Liver (tissue), 9 donors: ENCODE results near the gene CAPNS2. TPM values are rescaled to one million over a fixed set of nuclear protein-coding genes. Genes with fewer than 3 reads are reported as not detected.

Source experiments
- DNase-seq: peaks from one replicate; pipeline ENCODE4 v3.0.0-alpha.2; 2017; ENCODE audit warnings: low spot score
- H3K27ac ChIP-seq, 2 donors: one replicate each; pipeline ENCODE4 v1.7.0; 2013; ENCODE audit warnings: inconsistent platforms in 2 of 2, low read length in 2 of 2, control low read depth in 1 of 2, low read depth in 1 of 2, mild to moderate bottlenecking in 1 of 2
- H3K27me3 ChIP-seq, 4 donors: one replicate each; pipeline versions ENCODE4 v1.6.1 to v1.7.0; 2013; ENCODE audit warnings: low read length in 3 of 4, inconsistent platforms in 1 of 4, mild to moderate bottlenecking in 1 of 4, moderate library complexity in 1 of 4; ENCODE audit not compliant: control insufficient read depth in 4 of 4, insufficient read depth in 4 of 4
- H3K36me3 ChIP-seq, 4 donors: one replicate each; pipeline versions ENCODE4 v1.6.1 to v1.7.0; 2013; ENCODE audit warnings: low read length in 3 of 4, mild to moderate bottlenecking in 3 of 4, low read depth in 1 of 4, moderate library complexity in 1 of 4; ENCODE audit not compliant: control insufficient read depth in 4 of 4, insufficient read depth in 3 of 4
- H3K4me1 ChIP-seq, 4 donors: one replicate each; pipeline versions ENCODE4 v1.6.1 to v1.7.0; 2013; ENCODE audit warnings: low read length in 3 of 4, mild to moderate bottlenecking in 3 of 4, moderate library complexity in 1 of 4; ENCODE audit not compliant: control insufficient read depth in 4 of 4, insufficient read depth in 4 of 4
- H3K4me3 ChIP-seq, 3 donors: one replicate each; pipeline versions ENCODE4 v1.6.1 to v1.7.0; 2013; ENCODE audit warnings: low read length in 3 of 3, control low read depth in 1 of 3, low read depth in 1 of 3, mild to moderate bottlenecking in 1 of 3
- H3K9ac ChIP-seq, 2 donors: one replicate each; pipeline ENCODE4 v1.7.0; 2013; ENCODE audit warnings: low read length in 2 of 2, mild to moderate bottlenecking in 2 of 2, moderate library complexity in 2 of 2, control low read depth in 1 of 2, low read depth in 1 of 2
- H3K9me3 ChIP-seq, 4 donors: one replicate each; pipeline versions ENCODE4 v1.6.1 to v1.7.0; 2013; ENCODE audit warnings: low read length in 3 of 4; ENCODE audit not compliant: control insufficient read depth in 4 of 4
- EGR1 ChIP-seq, 2 donors: IDR thresholded peaks; 2 replicates each; pipeline ENCODE4 v1.6.1; 2016 to 2018; ENCODE audit warnings: antibody characterized with exemption in 2 of 2, low read depth in 2 of 2
- FOXA1 ChIP-seq: IDR thresholded peaks from 2 replicates; pipeline ENCODE4 v1.6.1; 2016; ENCODE audit warnings: antibody characterized with exemption
- FOXA2 ChIP-seq: IDR thresholded peaks from 2 replicates; pipeline ENCODE4 v1.6.1; 2016; ENCODE audit warnings: antibody characterized with exemption
- GABPA ChIP-seq, 2 donors: IDR thresholded peaks in 1 of 2; conservative IDR thresholded peaks in 1 of 2; 2 replicates each; pipeline ENCODE4 v1.6.1; 2016; ENCODE audit warnings: antibody characterized with exemption in 2 of 2, mild to moderate bottlenecking in 1 of 2, moderate library complexity in 1 of 2
- HNF4A ChIP-seq, 2 donors: conservative IDR thresholded peaks; 2 replicates each; pipeline ENCODE4 v1.6.1; 2016; ENCODE audit warnings: antibody characterized with exemption in 2 of 2, mild to moderate bottlenecking in 2 of 2
- HNF4G ChIP-seq: IDR thresholded peaks from 2 replicates; pipeline ENCODE4 v1.6.1; 2016; ENCODE audit warnings: antibody characterized with exemption
- JUND ChIP-seq, 2 donors: IDR thresholded peaks; 2 replicates each; pipeline ENCODE4 v1.6.1; 2016; ENCODE audit warnings: antibody characterized with exemption in 2 of 2
- NR2F2 ChIP-seq: IDR thresholded peaks from 2 replicates; pipeline ENCODE4 v1.6.1; 2016; ENCODE audit warnings: antibody characterized with exemption
- RAD21 ChIP-seq, 2 donors: IDR thresholded peaks; 2 replicates each; pipeline ENCODE4 v1.6.1; 2016; ENCODE audit warnings: antibody characterized with exemption in 2 of 2, mild to moderate bottlenecking in 2 of 2
- RXRA ChIP-seq, 2 donors: IDR thresholded peaks; 2 replicates each; pipeline ENCODE4 v1.6.1; 2017 to 2018; ENCODE audit warnings: antibody characterized with exemption in 2 of 2, mild to moderate bottlenecking in 1 of 2
- SP1 ChIP-seq: IDR thresholded peaks from 2 replicates; pipeline ENCODE4 v1.6.1; 2018; ENCODE audit warnings: antibody characterized with exemption, mild to moderate bottlenecking
- TAF1 ChIP-seq: conservative IDR thresholded peaks from 2 replicates; pipeline ENCODE4 v1.6.1; 2016; ENCODE audit warnings: antibody characterized with exemption, mild to moderate bottlenecking
- YY1 ChIP-seq: IDR thresholded peaks from 2 replicates; pipeline ENCODE4 v1.6.1; 2016; ENCODE audit warnings: antibody characterized with exemption, mild to moderate bottlenecking
- WGBS: extraction: QIAGEN DNeasy Blood & Tissue Kit; methylation state at CpG from one replicate; pipeline ENCODE4 v1.1.7; 2013; 5-methylcytosine and 5-hydroxymethylcytosine counted together
- polyA plus RNA-seq, 2 donors: library from polyadenylated mRNA; stranded (reverse) in 1 of 2; unstranded in 1 of 2; fragments of 200-250 nt in 1 of 2; fragments of >200 nt in 1 of 2; fragmentation: Nextera tagmentation in 1 of 2; extraction: Ambion mirVana in 1 of 2; gene quantifications; one replicate each; pipeline versions ENCODE4 v1.2.1 to v1.2.3, GENCODE V29; 2013 to 2015
- total RNA-seq, 2 donors: library from RNA; depleted of rRNA; stranded (reverse); fragments of >200 nt; gene quantifications; one replicate each; pipeline ENCODE4 v1.2.3, GENCODE V29; 2014
- TF ChIP-seq, protein P1 (sequence below): IDR thresholded peaks from 2 replicates; pipeline ENCODE4 v1.6.1; 2016; ENCODE audit warnings: antibody characterized with exemption
- TF ChIP-seq, protein P2 (sequence below): IDR thresholded peaks from 2 replicates; pipeline ENCODE4 v1.6.1; 2016; ENCODE audit warnings: antibody characterized with exemption
- TF ChIP-seq, protein P3 (sequence below): fragments of 150-350 bp; IDR thresholded peaks from 2 replicates; pipeline ENCODE4 v1.5.1; 2017; ENCODE audit warnings: improper control_type of control experiment, low read depth, low read length; ENCODE audit not compliant: missing input control
- TF ChIP-seq, protein P4 (sequence below): IDR thresholded peaks from 2 replicates; pipeline ENCODE4 v1.6.1; 2016; ENCODE audit warnings: antibody characterized with exemption
- TF ChIP-seq, protein P5 (sequence below): IDR thresholded peaks from 2 replicates; pipeline ENCODE4 v1.6.1; 2016; ENCODE audit warnings: antibody characterized with exemption, mild to moderate bottlenecking
- donor health status: healthy.
- donor health status: healthy.
- donor health status: healthy.
- donor health status: healthy.
- donor health status: healthy.

Gene CAPNS2
- total and polyA plus RNA-seq, 4 donors, result 0.33 to 0.42 TPM; not detected in 2

DNA sequence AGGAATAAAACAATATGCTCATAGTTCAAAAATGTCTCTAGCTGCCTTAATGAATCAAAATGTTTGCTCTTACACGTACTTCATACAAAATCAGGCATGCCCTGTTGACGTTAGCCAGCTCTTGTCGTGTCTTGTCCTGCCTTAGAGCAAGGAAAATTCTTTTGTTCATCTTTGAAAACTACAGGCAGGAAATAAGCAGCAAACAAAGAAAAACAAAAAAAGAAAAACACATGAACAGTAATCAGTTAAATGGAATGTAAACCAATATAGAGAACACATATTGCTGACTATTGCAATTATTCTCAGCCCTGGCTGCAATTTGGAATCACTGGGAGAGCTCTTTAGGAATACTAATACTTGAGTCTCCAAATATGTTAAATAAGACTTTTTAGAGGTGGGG, 1.7 kb downstream of the CAPNS2 start:
- Histone ChIP-seq H3K4me3 (no peak overlapping the region), H3K36me3 (no peaks in the 10 kb centered on the region), H3K27ac (no peak overlapping the region), H3K4me1 (no peaks in the 10 kb centered on the region), H3K27me3 (peaks cover 0 to 2% (median 0%) of the 10 kb centered on the region in 4 donors), H3K9me3 (no peaks in the 10 kb centered on the region), H3K9ac (no peak overlapping the region)
- no peak for TF ChIP-seq JUND (IDR thresholded peaks at IDR 0.05)
- no peak for TF ChIP-seq RXRA (IDR thresholded peaks at IDR 0.05)
- no peak for TF ChIP-seq TAF1
- TF ChIP-seq HNF4G, result no peak
- TF ChIP-seq, protein P1, sequence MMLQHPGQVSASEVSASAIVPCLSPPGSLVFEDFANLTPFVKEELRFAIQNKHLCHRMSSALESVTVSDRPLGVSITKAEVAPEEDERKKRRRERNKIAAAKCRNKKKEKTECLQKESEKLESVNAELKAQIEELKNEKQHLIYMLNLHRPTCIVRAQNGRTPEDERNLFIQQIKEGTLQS, result no peak
- no peak for TF ChIP-seq NR2F2
- no peak for TF ChIP-seq FOXA1
- TF ChIP-seq, protein P2, sequence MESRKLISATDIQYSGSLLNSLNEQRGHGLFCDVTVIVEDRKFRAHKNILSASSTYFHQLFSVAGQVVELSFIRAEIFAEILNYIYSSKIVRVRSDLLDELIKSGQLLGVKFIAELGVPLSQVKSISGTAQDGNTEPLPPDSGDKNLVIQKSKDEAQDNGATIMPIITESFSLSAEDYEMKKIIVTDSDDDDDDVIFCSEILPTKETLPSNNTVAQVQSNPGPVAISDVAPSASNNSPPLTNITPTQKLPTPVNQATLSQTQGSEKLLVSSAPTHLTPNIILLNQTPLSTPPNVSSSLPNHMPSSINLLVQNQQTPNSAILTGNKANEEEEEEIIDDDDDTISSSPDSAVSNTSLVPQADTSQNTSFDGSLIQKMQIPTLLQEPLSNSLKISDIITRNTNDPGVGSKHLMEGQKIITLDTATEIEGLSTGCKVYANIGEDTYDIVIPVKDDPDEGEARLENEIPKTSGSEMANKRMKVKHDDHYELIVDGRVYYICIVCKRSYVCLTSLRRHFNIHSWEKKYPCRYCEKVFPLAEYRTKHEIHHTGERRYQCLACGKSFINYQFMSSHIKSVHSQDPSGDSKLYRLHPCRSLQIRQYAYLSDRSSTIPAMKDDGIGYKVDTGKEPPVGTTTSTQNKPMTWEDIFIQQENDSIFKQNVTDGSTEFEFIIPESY, result no peak
- no peak for TF ChIP-seq FOXA2
- no peak for TF ChIP-seq HNF4A (conservative IDR thresholded peaks at IDR 0.05)
- TF ChIP-seq RAD21 (IDR thresholded peaks at IDR 0.05), result no peak
- no peak for TF ChIP-seq GABPA (IDR thresholded peaks at IDR 0.05 in 1 of 2, conservative IDR thresholded peaks at IDR 0.05 in 1 of 2)
- no peak for TF ChIP-seq SP1
- TF ChIP-seq, protein P3, sequence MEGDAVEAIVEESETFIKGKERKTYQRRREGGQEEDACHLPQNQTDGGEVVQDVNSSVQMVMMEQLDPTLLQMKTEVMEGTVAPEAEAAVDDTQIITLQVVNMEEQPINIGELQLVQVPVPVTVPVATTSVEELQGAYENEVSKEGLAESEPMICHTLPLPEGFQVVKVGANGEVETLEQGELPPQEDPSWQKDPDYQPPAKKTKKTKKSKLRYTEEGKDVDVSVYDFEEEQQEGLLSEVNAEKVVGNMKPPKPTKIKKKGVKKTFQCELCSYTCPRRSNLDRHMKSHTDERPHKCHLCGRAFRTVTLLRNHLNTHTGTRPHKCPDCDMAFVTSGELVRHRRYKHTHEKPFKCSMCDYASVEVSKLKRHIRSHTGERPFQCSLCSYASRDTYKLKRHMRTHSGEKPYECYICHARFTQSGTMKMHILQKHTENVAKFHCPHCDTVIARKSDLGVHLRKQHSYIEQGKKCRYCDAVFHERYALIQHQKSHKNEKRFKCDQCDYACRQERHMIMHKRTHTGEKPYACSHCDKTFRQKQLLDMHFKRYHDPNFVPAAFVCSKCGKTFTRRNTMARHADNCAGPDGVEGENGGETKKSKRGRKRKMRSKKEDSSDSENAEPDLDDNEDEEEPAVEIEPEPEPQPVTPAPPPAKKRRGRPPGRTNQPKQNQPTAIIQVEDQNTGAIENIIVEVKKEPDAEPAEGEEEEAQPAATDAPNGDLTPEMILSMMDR, result no peak
- TF ChIP-seq, protein P4, sequence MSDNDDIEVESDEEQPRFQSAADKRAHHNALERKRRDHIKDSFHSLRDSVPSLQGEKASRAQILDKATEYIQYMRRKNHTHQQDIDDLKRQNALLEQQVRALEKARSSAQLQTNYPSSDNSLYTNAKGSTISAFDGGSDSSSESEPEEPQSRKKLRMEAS, result no peak
- TF ChIP-seq, protein P5, sequence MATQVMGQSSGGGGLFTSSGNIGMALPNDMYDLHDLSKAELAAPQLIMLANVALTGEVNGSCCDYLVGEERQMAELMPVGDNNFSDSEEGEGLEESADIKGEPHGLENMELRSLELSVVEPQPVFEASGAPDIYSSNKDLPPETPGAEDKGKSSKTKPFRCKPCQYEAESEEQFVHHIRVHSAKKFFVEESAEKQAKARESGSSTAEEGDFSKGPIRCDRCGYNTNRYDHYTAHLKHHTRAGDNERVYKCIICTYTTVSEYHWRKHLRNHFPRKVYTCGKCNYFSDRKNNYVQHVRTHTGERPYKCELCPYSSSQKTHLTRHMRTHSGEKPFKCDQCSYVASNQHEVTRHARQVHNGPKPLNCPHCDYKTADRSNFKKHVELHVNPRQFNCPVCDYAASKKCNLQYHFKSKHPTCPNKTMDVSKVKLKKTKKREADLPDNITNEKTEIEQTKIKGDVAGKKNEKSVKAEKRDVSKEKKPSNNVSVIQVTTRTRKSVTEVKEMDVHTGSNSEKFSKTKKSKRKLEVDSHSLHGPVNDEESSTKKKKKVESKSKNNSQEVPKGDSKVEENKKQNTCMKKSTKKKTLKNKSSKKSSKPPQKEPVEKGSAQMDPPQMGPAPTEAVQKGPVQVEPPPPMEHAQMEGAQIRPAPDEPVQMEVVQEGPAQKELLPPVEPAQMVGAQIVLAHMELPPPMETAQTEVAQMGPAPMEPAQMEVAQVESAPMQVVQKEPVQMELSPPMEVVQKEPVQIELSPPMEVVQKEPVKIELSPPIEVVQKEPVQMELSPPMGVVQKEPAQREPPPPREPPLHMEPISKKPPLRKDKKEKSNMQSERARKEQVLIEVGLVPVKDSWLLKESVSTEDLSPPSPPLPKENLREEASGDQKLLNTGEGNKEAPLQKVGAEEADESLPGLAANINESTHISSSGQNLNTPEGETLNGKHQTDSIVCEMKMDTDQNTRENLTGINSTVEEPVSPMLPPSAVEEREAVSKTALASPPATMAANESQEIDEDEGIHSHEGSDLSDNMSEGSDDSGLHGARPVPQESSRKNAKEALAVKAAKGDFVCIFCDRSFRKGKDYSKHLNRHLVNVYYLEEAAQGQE, result no peak
- TF ChIP-seq YY1, result no peak
- TF ChIP-seq EGR1 (IDR thresholded peaks at IDR 0.05; ENCODE audit: low read depth in 2 of 2), result no peak
- WGBS, result 80% methylated on average over 3 of the region's 3 CpGs
- DNase-seq, result no peak
